ACC112 (cell line): Measurements from ENCODE around the gene CEBPZOS.

ENCODE experiments used
- H2AFZ ChIP-seq: fragments of 200-600 bp; sonication (generic); one replicate; pipeline ENCODE4 v1.6.0; 2017; ENCODE audit warnings: antibody characterized with exemption, low read length; ENCODE audit not compliant: unreplicated experiment
- H3K27ac ChIP-seq: fragments of 200-600 bp; sonication (generic); 2 replicates; pipeline ENCODE4 v1.5.1; 2014; ENCODE audit warnings: low read depth, mild to moderate bottlenecking, antibody characterized with exemption, low read length, moderate library complexity
- H3K27me3 ChIP-seq: fragments of 200-600 bp; sonication (generic); 2 replicates; pipeline ENCODE4 v1.6.1; 2014; ENCODE audit warnings: mild to moderate bottlenecking, antibody characterized with exemption, low read length, moderate library complexity, mixed read lengths; ENCODE audit not compliant: insufficient read depth
- H3K36me3 ChIP-seq: fragments of 200-600 bp; sonication (generic); 2 replicates; pipeline ENCODE4 v1.6.1; 2016; ENCODE audit warnings: mild to moderate bottlenecking, antibody characterized with exemption, low read length, moderate library complexity, mixed read lengths; ENCODE audit not compliant: insufficient read depth
- H3K4me1 ChIP-seq: fragments of 200-600 bp; sonication (generic); one replicate; pipeline ENCODE4 v1.6.1; 2016; ENCODE audit warnings: low read length, mixed read lengths; ENCODE audit not compliant: insufficient read depth, unreplicated experiment, control insufficient read depth
- H3K4me3 ChIP-seq: fragments of 200-600 bp; sonication (generic); 2 replicates; pipeline ENCODE4 v1.5.1; 2014; ENCODE audit warnings: mild to moderate bottlenecking, low read depth, low read length
- H3K79me2 ChIP-seq: fragments of 200-600 bp; sonication (generic); one replicate; pipeline ENCODE4 v1.6.0; 2016; ENCODE audit warnings: low read length; ENCODE audit not compliant: control insufficient read depth, unreplicated experiment, insufficient read depth

The CEBPZOS gene

DNA sequence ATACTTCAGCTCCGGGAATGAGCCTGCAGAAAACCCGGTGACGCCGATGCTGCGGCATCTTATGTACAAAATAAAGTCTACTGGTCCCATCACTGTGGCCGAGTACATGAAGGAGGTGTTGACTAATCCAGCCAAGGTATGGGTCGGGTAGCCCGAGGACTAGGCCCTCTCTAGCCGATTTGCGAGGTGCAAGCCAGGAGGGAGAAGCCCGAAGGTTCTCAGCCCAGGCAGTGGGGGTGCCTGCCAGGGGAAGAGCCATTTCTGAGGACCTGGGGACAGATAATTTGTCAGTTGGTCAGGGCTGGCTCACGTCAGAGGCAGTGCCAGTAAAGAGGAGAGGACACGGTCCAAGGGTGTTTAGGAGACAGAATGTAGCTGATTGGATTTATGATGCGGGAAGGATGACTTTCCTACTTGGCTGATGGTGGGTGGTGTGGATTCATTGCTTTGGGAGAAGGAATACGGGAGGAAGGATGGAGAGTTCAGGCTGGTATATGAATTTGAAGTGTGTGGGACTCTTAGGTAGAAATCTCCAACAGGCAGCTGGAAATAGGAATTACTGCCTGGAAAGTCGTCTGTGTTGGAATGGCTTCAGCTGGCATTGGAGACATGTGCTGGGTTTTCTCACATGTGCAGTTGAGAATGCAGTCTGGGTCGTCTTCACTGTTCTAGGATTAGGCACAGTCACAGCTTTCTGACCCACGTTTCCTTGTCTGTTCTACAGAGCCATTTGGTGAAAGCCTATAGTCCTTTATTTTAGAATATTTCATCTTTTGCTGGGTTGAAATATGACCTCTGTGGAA, 36.0 kb downstream of the CEBPZOS start:
- H3K27ac ChIP-seq, result peak overlapping the region; percentile 79
- peak overlapping the region; percentile 75 for H2AFZ ChIP-seq

DNA sequence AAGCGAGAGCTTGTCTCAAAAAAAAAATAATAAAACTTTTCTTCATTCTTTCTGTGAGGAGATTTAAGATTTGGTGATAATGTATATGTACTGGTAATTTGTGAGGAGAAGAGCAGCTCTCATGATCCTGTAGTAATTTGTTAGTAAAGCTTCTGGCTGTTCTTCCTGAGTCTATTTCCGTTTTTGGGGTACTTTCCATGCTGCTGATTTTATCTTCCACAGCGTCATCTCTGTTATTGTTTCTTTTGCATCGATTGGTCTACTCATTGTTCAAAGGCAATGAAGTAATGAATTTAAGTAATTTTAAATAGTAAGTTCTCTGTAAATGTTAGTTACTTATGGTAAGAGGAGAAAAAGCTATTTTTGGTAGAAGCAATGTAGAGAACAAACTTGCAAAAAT, 47.1 kb downstream of the CEBPZOS start:
- no peaks in the 10 kb centered on the region for H3K79me2 ChIP-seq
- no peak overlapping the region for H3K27ac ChIP-seq
- no peaks in the 10 kb centered on the region for H3K27me3 ChIP-seq
- no peaks in the 10 kb centered on the region for H3K4me1 ChIP-seq
- H3K36me3 ChIP-seq, result peaks cover 29% of the 10 kb centered on the region
- no peak overlapping the region for H3K4me3 ChIP-seq
- H2AFZ ChIP-seq, result no peak overlapping the region

More for the DNA sequence above, 36.0 kb downstream of the CEBPZOS start:
- Histone ChIP-seq H3K27me3 (no peaks in the 10 kb centered on the region), H3K36me3 (peaks cover 14% of the 10 kb centered on the region; the same call in 1 of the 2 replicates), H3K79me2 (peaks cover 75% of the 10 kb centered on the region), H3K4me1 (peaks cover 23% of the 10 kb centered on the region), H3K4me3 (peak overlapping the region; percentile 99)

DNA sequence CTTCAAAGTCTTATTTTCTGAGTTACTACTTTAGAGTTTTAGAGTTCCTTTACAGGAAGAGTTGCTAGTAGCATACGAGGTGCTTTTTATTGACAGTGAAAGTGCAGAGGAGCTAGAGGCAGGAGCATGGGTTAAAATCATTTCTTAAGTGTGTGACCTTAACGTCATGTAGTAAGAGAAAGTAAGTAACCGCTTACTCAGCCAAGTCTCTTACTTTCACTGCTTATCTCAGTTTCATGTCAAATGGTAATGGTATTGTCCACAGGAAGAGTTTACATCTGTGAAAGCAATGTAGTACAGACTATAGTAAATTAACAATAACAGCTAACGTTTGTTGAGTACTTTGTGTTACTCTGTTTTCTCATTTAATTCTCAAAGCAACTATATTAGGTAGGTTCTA, 47.7 kb downstream of the CEBPZOS start:
- Histone ChIP-seq H2AFZ (no peak overlapping the region), H3K36me3 (peaks cover 29% of the 10 kb centered on the region), H3K27ac (no peak overlapping the region), H3K27me3 (no peaks in the 10 kb centered on the region), H3K79me2 (no peaks in the 10 kb centered on the region), H3K4me1 (no peaks in the 10 kb centered on the region), H3K4me3 (no peak overlapping the region)

DNA sequence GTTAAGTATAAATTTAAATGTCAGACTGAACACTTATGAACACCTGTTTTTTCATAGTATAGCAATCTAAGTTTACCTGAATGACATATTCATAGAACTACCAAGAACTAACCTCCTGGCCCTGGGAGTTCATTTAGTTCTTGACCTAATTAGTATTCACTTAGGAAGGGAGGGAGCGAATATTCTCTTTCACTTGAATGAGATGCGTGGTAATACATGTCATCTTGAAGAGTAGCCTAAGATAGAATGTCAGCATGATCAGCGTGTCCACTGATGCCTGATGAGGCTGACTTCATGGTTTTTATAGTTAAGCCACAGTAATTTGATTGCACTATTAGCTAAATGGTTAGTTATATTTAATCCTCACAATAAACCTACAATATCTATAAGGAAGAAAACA, 48.5 kb downstream of the CEBPZOS start:
- Histone ChIP-seq H3K79me2 (no peaks in the 10 kb centered on the region), H3K27ac (no peak overlapping the region), H2AFZ (no peak overlapping the region), H3K4me1 (no peaks in the 10 kb centered on the region), H3K27me3 (no peaks in the 10 kb centered on the region), H3K4me3 (no peak overlapping the region), H3K36me3 (peaks cover 29% of the 10 kb centered on the region)

DNA sequence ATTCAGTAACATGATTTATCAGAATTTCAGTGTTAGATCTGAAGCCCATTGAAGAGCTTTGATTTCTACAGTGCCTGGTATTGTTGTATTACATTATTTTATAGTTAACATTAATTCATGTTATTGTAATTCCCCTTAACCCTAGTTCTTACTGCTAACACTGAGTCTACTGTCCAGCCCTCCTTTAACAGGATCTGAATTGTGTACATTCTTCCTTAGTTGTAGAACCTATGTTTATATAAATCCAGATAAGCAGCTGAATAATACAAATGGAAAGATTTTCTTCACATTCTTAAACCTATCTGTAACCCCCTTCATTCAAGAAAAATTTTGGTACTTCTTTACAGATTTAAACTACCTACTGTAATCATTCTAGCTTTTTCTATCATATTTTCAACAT, 49.9 kb downstream of the CEBPZOS start:
- Histone ChIP-seq H3K4me1 (no peaks in the 10 kb centered on the region), H3K36me3 (peaks cover 25% of the 10 kb centered on the region), H2AFZ (no peak overlapping the region), H3K4me3 (no peak overlapping the region), H3K79me2 (no peaks in the 10 kb centered on the region), H3K27ac (no peak overlapping the region), H3K27me3 (no peaks in the 10 kb centered on the region)

DNA sequence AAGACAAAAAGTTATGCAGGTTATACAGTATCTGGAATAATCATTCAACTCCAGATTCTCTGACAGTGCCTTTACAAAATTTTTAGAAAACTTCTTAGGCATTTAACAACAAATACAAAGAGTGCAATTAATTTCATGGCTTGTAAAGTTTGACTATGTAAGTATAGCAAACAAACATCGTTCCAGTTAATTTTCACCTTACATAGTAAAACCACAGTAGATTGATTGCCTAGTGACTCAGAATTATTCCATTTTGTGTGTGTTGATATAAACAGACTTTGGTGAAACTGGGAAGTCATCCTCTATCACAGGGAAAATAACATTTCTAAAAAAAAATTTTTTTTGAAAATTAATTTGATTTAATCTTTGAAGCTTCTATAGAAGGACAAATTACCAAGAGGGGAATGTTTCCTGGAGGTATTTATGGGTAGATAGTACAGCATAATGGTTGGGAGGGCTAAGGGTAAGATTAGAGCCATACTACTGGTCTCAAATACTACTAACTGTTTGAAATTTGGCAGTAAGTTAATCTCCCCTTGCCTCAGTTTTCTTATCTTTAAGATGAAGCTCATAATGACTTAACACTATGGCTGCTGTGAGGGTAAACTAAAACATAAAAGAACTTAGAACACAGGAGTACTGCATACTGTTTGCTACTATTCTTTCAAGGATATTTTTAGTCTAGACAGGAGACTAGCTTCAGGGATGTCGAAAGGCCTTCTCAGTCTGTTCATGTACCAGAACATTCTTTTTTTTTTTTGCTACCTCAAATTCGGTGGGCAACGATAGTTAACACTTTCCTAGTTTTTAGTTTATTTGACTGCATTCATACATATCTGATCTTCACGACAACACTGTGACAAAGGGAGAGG, 54.8 kb downstream of the CEBPZOS start:
- Histone ChIP-seq H3K4me3 (no peak overlapping the region), H3K27me3 (no peaks in the 10 kb centered on the region), H3K27ac (no peak overlapping the region), H3K79me2 (no peaks in the 10 kb centered on the region), H3K4me1 (no peaks in the 10 kb centered on the region), H3K36me3 (peaks cover 38% of the 10 kb centered on the region), H2AFZ (no peak overlapping the region)
